Measurements from ENCODE around the gene GFI1B. TPM values are rescaled to one million over a fixed set of nuclear protein-coding genes. Genes with fewer than 3 reads are reported as not detected.

GFI1B gene
- polyA plus RNA-seq, 1 donor from 2014 or later = not detected

- no peaks in the 10 kb centered on the region for H3K9me2 ChIP-seq (ENCODE audit: insufficient read depth, low read length)
- no peak overlapping the region for H3K4me2 ChIP-seq (ENCODE audit: low read length)
- H3K27me3 ChIP-seq (ENCODE audit: insufficient read depth, low read depth, low read length) = no peaks in the 10 kb centered on the region
- H3K4me3 ChIP-seq (ENCODE audit: low read length) = no peak overlapping the region
- no peaks in the 10 kb centered on the region for H3K79me2 ChIP-seq (replicated peaks; ENCODE audit: insufficient read depth, low read length)
- H4K20me1 ChIP-seq (ENCODE audit: insufficient read depth) = no peaks in the 10 kb centered on the region
- no peak for TF ChIP-seq POLR2AphosphoS5 (IDR thresholded peaks at IDR 0.05)
- no peak for TF ChIP-seq EZH2 (IDR thresholded peaks at IDR 0.05; ENCODE audit: borderline replicate concordance, insufficient read depth, low read length, poor library complexity, severe bottlenecking)
- TF ChIP-seq SMC3 (conservative IDR thresholded peaks at IDR 0.05; ENCODE audit: poor library complexity) = no peak
- no peak for TF ChIP-seq TAF1 (IDR thresholded peaks at IDR 0.05; ENCODE audit: low read depth)
- TF ChIP-seq REST (IDR thresholded peaks at IDR 0.05; ENCODE audit: borderline replicate concordance) = no peak
- no peak for TF ChIP-seq CTCF (IDR thresholded peaks at IDR 0.05; ENCODE audit: poor library complexity, severe bottlenecking)
- no peak for TF ChIP-seq RAD21 (conservative IDR thresholded peaks at IDR 0.05)
- TF ChIP-seq MXI1 (conservative IDR thresholded peaks at IDR 0.05; ENCODE audit: poor library complexity, severe bottlenecking) = no peak
- H3K9me3 ChIP-seq (ENCODE audit: low read length) = no peaks in the 10 kb centered on the region
- H3K9ac ChIP-seq (ENCODE audit: low read length) = no peak overlapping the region
- H3K27ac ChIP-seq (ENCODE audit: low read length) = no peak overlapping the region
- H2AFZ ChIP-seq (ENCODE audit: low read depth, low read length) = no peak overlapping the region
- no peaks in the 10 kb centered on the region for H3F3A ChIP-seq (ENCODE audit: insufficient read depth, low read length, poor library complexity, severe bottlenecking)
- no peaks in the 10 kb centered on the region for H3K36me3 ChIP-seq (ENCODE audit: insufficient read depth, low read length)
These were observed 22.7 kb upstream of the GFI1B start for GRCh38 chr9:132955768-132956167.

GRCh38 chr9:132957805-132958204, 20.7 kb upstream of the GFI1B start:
- Histone ChIP-seq H3K4me2 (ENCODE audit: low read length) (no peak overlapping the region), H3K9ac (ENCODE audit: low read length) (no peak overlapping the region), H3K79me2 (replicated peaks; ENCODE audit: insufficient read depth, low read length) (no peaks in the 10 kb centered on the region), H3F3A (ENCODE audit: insufficient read depth, low read length, poor library complexity, severe bottlenecking) (no peaks in the 10 kb centered on the region), H3K36me3 (ENCODE audit: insufficient read depth, low read length) (no peaks in the 10 kb centered on the region), H3K4me3 (ENCODE audit: low read length) (no peak overlapping the region), H4K20me1 (ENCODE audit: insufficient read depth) (no peaks in the 10 kb centered on the region), H3K9me3 (ENCODE audit: low read length) (no peaks in the 10 kb centered on the region), H3K9me2 (ENCODE audit: insufficient read depth, low read length) (no peaks in the 10 kb centered on the region), H3K27me3 (ENCODE audit: insufficient read depth, low read depth, low read length) (no peaks in the 10 kb centered on the region), H2AFZ (ENCODE audit: low read depth, low read length) (no peak overlapping the region), H3K27ac (ENCODE audit: low read length) (no peak overlapping the region)
- TF ChIP-seq REST (IDR thresholded peaks at IDR 0.05; ENCODE audit: borderline replicate concordance) (no peak), EP300 (conservative IDR thresholded peaks at IDR 0.05; ENCODE audit: poor library complexity, severe bottlenecking) (no peak), CTCF (IDR thresholded peaks at IDR 0.05; ENCODE audit: poor library complexity, severe bottlenecking) (no peak), RAD21 (conservative IDR thresholded peaks at IDR 0.05) (no peak), EZH2 (IDR thresholded peaks at IDR 0.05; ENCODE audit: borderline replicate concordance, insufficient read depth, low read length, poor library complexity, severe bottlenecking) (no peak), TAF1 (IDR thresholded peaks at IDR 0.05; ENCODE audit: low read depth) (no peak), MXI1 (conservative IDR thresholded peaks at IDR 0.05; ENCODE audit: poor library complexity, severe bottlenecking) (no peak), SMC3 (conservative IDR thresholded peaks at IDR 0.05; ENCODE audit: poor library complexity) (no peak), POLR2AphosphoS5 (IDR thresholded peaks at IDR 0.05) (no peak)
